Esophagus squamous epithelium (tissue), 5 donors: ENCODE measurements around the gene PPFIA4. TPM values are rescaled to one million over a fixed set of nuclear protein-coding genes. Genes with fewer than 3 reads are reported as not detected.
A peak's percentile ranks its signal among the peaks of the same experiment; 100 is the strongest.
"Not testable (repeated sequence)": the region's sequence is repeated elsewhere in the genome, so short reads cannot be mapped to it uniquely, and the experiment has no call there.

Experiments
- DNase-seq: peaks from one replicate; lab custom pipeline; 2025; lab: John Stamatoyannopoulos, UW
- H3K27ac ChIP-seq, 4 donors: fragments of 200-600 bp; sonication (generic); one replicate each; pipeline ENCODE4 v1.5.1; 2016 to 2019; ENCODE audit warnings: mild to moderate bottlenecking in 1 of 4
- H3K27me3 ChIP-seq, 4 donors: fragments of 200-600 bp; sonication (generic); 1 replicate in 3 of 4; 2 replicates in 1 of 4; pipeline versions ENCODE4 v1.5.1 to v1.6.0; 2017 to 2021; ENCODE audit warnings: antibody characterized with exemption in 1 of 4
- H3K36me3 ChIP-seq, 3 donors: fragments of 200-600 bp; sonication (generic); one replicate each; pipeline ENCODE4 v1.5.1; 2016 to 2019
- H3K4me1 ChIP-seq, 3 donors: fragments of 200-600 bp; sonication (generic); one replicate each; pipeline ENCODE4 v1.5.1; 2017 to 2019
- H3K4me3 ChIP-seq, 4 donors: fragments of 200-600 bp; sonication (generic); 1 replicate in 3 of 4; 2 replicates in 1 of 4; pipeline ENCODE4 v1.5.1; 2016 to 2019; ENCODE audit warnings: mild to moderate bottlenecking in 2 of 4, moderate library complexity in 1 of 4
- H3K9me3 ChIP-seq, 3 donors: fragments of 200-600 bp; sonication (generic); one replicate each; pipeline ENCODE4 v1.5.1; 2016 to 2019
- POLR2A ChIP-seq, 4 donors: fragments of 450-650 bp; IDR thresholded peaks; one replicate each; pipeline ENCODE4 v1.6.1; 2017; ENCODE audit warnings: antibody characterized with exemption in 4 of 4, mild to moderate bottlenecking in 4 of 4, moderate library complexity in 3 of 4
- WGBS, 2 donors: methylation state at CpG; one replicate each; pipeline ENCODE4 v1.1.5; 2018; 5-methylcytosine and 5-hydroxymethylcytosine counted together
- intact Hi-C: fragments of 100-400 bp; cut with DNase I; formaldehyde crosslinking; loops from one replicate; pipeline ENCODE4 v1.15.0; 2022
- total RNA-seq, 4 donors: library from RNA; depleted of rRNA; stranded (reverse); fragments of >200 nt; gene quantifications; one replicate each; pipeline ENCODE4 v1.1.0, GENCODE V29; 2016
- TF ChIP-seq, protein P1 (sequence below), 6 experiments: fragments of 450-650 bp in 4 of 6; fragments of 200-600 bp in 2 of 6; sonication (generic) in 2 of 6; IDR thresholded peaks; one replicate each; pipeline ENCODE4 v1.5.1; 2016 to 2019; ENCODE audit warnings: antibody characterized with exemption in 6 of 6, mild to moderate bottlenecking in 4 of 6, moderate library complexity in 4 of 6
- donor health status: DM: yes; HTN: yes; CAD: no.

The PPFIA4 gene
- total RNA-seq, 4 donors from 2014 or later = 0.35 to 1.7 (median 0.93) TPM

DNA sequence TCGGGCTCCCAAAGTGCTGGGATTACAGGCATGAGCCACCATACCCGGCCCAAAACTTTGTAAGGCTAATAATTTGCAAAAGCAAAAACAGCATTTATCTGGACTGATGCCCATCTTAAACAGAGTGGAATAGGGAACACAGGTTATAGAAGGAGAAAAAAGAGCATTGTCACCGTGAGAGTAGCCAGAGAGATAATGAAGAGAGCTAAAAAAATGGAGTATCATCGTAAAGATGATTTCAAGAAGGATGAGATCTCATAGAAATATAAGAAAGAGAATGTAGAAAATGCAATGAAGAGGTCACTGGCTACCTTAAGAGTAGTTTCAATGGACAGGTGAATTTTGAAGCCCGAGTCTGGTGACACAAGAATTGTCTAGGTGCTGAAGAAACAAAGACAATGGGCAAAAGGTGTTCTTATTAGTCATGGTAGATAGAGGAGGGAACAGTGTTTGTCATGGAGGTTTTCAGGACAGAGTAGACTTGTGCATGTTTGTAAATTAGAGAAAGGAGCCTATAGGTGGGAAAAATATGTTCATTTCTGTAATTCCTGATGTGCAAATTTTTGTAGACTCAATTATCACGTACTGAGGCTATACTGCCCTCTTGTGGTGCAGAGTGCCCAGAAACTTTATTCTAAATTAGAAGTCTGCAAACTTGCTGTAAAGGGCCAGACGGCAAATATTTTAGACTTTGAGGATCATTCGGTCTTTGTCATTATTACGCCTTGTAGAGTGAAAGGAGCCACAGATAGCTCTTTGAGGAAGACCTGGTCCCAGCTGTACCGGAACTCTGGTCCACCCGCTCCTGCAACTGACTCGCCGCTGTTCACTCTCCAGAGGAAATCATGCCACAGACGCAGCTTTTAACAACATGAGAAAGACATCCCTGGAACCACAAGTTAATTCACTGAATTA is 27.2 kb upstream of the PPFIA4 start:
- peaks cover 0 to 6% (median 4%) of the 10 kb centered on the region in 3 donors for H3K4me1 ChIP-seq
- no peak for TF ChIP-seq POLR2A (IDR thresholded peaks at IDR 0.05)
- TF ChIP-seq, protein P1, sequence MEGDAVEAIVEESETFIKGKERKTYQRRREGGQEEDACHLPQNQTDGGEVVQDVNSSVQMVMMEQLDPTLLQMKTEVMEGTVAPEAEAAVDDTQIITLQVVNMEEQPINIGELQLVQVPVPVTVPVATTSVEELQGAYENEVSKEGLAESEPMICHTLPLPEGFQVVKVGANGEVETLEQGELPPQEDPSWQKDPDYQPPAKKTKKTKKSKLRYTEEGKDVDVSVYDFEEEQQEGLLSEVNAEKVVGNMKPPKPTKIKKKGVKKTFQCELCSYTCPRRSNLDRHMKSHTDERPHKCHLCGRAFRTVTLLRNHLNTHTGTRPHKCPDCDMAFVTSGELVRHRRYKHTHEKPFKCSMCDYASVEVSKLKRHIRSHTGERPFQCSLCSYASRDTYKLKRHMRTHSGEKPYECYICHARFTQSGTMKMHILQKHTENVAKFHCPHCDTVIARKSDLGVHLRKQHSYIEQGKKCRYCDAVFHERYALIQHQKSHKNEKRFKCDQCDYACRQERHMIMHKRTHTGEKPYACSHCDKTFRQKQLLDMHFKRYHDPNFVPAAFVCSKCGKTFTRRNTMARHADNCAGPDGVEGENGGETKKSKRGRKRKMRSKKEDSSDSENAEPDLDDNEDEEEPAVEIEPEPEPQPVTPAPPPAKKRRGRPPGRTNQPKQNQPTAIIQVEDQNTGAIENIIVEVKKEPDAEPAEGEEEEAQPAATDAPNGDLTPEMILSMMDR (IDR thresholded peaks at IDR 0.05) = peak; percentile 67 to 88 (median 78)
- no peak overlapping the region for H3K4me3 ChIP-seq
- no peaks in the 10 kb centered on the region for H3K9me3 ChIP-seq
- H3K27ac ChIP-seq = no peak overlapping the region
- H3K36me3 ChIP-seq = no peaks in the 10 kb centered on the region
- intact Hi-C loops = loop anchor here (10.0 kb wide), 1 partner anchor 74 kb away; the partner anchor contains the start of gene KLHL12
- peaks cover 0 to 35% (median 2%) of the 10 kb centered on the region in 4 donors for H3K27me3 ChIP-seq
- DNase-seq = no peak
- 34 to 46% methylated on average over 8 to 13 of the region's 14 CpGs for WGBS, 2 donors

DNA sequence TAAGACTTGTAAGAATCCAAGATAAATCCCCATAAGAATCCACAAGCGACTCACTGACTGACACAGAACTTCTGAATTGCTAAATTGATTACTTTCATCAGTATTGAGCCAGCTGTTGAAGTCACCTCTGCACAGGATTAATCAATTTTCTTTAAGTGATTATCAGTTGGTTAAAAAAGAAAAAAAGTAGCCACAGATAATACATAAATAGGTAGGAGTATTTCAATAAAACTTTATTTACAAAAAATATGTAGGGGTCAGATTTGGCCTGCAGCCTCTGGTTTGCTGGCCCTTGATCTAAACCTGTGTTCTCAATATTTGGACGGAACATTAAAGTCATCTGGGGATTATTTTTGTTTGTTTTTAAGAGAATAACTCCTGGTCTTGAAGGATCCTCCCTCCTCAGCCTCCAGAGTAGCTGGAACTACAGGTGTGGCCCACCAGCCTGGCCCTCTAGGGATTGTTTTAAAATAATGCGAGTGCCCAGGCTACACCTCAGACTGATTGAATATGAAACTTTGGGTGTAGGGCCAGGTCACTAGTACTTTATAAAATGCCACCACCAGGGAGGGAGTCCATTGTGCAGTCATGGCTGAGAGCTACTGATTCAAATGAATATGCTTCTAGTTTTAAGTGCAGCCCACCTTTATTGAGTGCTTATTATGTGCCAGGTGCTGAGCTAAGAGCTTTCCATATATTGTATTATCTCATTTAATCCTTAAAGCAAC is 25.9 kb upstream of the PPFIA4 start:
- DNase-seq = no peak
- Histone ChIP-seq H3K9me3 (no peaks in the 10 kb centered on the region), H3K27ac (no peak overlapping the region), H3K27me3 (peaks cover 0 to 23% (median 2%) of the 10 kb centered on the region in 4 donors), H3K36me3 (no peaks in the 10 kb centered on the region), H3K4me3 (no peak overlapping the region), H3K4me1 (peaks cover 0 to 6% (median 4%) of the 10 kb centered on the region in 3 donors)
- whole genome bisulfite sequencing, 2 donors = 75 to 76% methylated on average over 3 of the region's 3 CpGs
- no peak for TF ChIP-seq POLR2A (IDR thresholded peaks at IDR 0.05)
- intact Hi-C loops = no loop called here

DNA sequence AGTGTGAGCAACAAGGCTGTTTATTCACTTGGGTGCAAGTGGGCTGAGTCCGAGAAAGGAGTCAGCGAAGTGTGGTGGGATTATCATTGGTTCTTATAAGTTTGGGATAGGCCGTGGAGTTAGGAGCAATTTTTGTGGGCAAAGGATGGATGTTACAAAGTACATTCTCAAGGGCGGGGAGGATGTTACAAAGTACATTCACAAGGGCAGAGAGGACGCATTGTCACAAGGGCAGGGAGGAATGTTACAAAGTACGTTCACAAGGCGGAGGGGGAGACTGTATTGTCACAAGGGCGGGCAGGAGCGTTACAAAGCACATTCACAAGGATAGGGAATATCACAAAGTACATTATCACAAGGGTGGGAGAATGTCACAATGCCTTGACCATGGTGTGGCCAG is 24.3 kb upstream of the PPFIA4 start:
- H3K27me3 ChIP-seq = peaks cover 0 to 14% (median 2%) of the 10 kb centered on the region in 4 donors
- 70 to 88% methylated on average over 7 to 9 of the region's 9 CpGs for WGBS, 2 donors
- H3K27ac ChIP-seq = no peak overlapping the region
- H3K36me3 ChIP-seq = no peaks in the 10 kb centered on the region
- H3K4me1 ChIP-seq = peaks cover 3 to 16% (median 4%) of the 10 kb centered on the region in 3 donors
- no peaks in the 10 kb centered on the region for H3K9me3 ChIP-seq
- no peak overlapping the region for H3K4me3 ChIP-seq
- TF ChIP-seq POLR2A (IDR thresholded peaks at IDR 0.05) = no peak
- TF ChIP-seq, protein P1 (IDR thresholded peaks at IDR 0.05) = no peak
- no peak for DNase-seq
- intact Hi-C loops = no loop called here

DNA sequence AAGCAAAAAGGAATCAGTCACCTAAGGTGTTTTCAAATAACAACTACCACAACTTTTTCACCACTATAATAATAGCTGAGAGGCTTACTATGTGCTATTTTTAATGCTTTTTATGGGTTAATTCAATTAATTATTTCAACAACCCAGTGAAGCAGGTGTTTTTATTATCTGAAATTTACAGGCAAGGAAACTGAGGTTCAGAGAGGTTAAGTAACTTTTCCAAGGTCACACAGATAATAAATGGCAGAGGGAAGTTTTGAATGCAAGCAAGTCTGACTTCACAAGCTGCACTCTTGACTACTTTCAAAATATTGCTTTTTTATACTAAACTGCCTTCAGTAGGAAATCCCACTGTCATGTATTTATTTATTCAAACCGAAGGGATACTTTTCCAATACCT is 23.3 kb upstream of the PPFIA4 start:
- no peak for DNase-seq
- Histone ChIP-seq H3K27ac (no peak overlapping the region), H3K4me3 (no peak overlapping the region), H3K4me1 (peaks cover 3 to 18% (median 4%) of the 10 kb centered on the region in 3 donors), H3K36me3 (no peaks in the 10 kb centered on the region), H3K9me3 (no peaks in the 10 kb centered on the region), H3K27me3 (peaks cover 0 to 9% (median 2%) of the 10 kb centered on the region in 4 donors)
- WGBS, 2 donors = 81 to 88% methylated on average over 1 of the region's 1 CpG
- TF ChIP-seq POLR2A (IDR thresholded peaks at IDR 0.05) = no peak
- TF ChIP-seq, protein P1 (IDR thresholded peaks at IDR 0.05) = no peak
- intact Hi-C loops = no loop called here

DNA sequence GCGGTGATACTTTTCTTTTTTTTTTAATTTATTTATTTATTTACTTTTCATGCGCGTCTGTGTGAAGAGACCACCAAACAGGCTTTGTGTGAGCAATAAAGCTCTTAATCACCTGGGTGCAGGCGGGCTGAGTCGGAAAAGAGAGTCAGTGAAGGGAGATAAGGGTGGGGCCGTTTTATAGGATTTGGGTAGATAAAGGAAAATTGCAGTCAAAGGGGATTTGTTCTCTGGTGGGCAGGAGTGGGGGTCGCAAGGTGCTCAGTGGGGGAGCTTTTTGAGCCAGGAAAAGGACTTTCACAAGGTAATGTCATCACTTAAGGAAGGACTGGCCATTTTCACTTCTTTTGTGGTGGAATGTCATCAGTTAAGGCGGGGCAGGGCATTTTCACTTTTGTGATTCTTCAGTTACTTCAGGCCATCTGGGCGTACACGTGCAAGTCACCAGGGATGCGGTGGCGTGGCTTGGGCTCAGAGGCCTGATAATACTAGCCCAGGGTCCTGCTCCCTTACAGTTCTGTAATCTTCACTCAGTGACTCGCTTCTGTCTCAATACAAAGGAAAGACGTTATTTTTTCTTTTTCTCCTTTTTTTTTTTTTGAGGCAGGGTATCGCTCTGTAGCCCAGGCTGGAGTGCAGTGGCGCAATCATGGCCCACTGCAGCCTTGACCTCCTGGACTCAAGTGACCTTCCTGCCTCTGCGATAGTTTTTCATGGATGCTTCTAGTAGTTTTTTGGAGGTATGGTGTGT is 20.7 kb upstream of the PPFIA4 start:
- intact Hi-C loops, DNase-seq, H3K4me3 ChIP-seq, H3K27ac ChIP-seq, H3K9me3 ChIP-seq, H3K27me3 ChIP-seq: not testable (repeated sequence)
- Histone ChIP-seq H3K4me1 (peaks cover 0 to 32% (median 15%) of the 10 kb centered on the region in 3 donors), H3K36me3 (peaks cover 0 to 22% (median 0%) of the 10 kb centered on the region in 3 donors)
- WGBS, 2 donors = 80% methylated on average over 16 to 17 of the region's 17 CpGs
